GM18520 (cell line): ENCODE data around the gene FAM20B.
"Not testable (repeated sequence)": the region's sequence is repeated elsewhere in the genome, so short reads cannot be mapped to it uniquely, and the experiment has no call there.

ENCODE experiments used
- ATAC-seq: cut with Tn5 transposase; IDR thresholded peaks from one replicate; pipeline ENCODE4 v1.9.1; 2021; ENCODE audit not compliant: unreplicated experiment

The FAM20B gene

GRCh38 chr1:179025125-179025974 lies at the start of gene FAM20B:
Gene FAM20B (plus strand): TSS chr1:179025894. CDS start chr1:179043848, 17,954 bp downstream.
- peak; percentile 65 for ATAC-seq

- ATAC-seq: no peak
These were observed 49.2 kb upstream of the FAM20B start for GRCh38 chr1:178976541-178976940.

- no peak for ATAC-seq
These were observed 39.5 kb upstream of the FAM20B start for GRCh38 chr1:178986204-178986603.

GRCh38 chr1:178988198-178988597 lies 37.5 kb upstream of the FAM20B start:
- not testable (repeated sequence) for ATAC-seq

- ATAC-seq: no peak
These were observed 32.1 kb upstream of the FAM20B start for GRCh38 chr1:178993559-178993958.

- ATAC-seq: no peak
These were observed 28.3 kb upstream of the FAM20B start for GRCh38 chr1:178997428-178997827.

- no peak for ATAC-seq
These were observed 27.4 kb upstream of the FAM20B start for GRCh38 chr1:178998295-178998694.

- ATAC-seq: no peak
These were observed 26.6 kb upstream of the FAM20B start for GRCh38 chr1:178999061-178999460.

GRCh38 chr1:179001451-179001850 lies 24.2 kb upstream of the FAM20B start:
- ATAC-seq: no peak

GRCh38 chr1:179002064-179002463 lies 23.6 kb upstream of the FAM20B start:
- not testable (repeated sequence) for ATAC-seq

- ATAC-seq: no peak
These were observed 22.9 kb upstream of the FAM20B start for GRCh38 chr1:179002552-179003345.

- ATAC-seq: no peak
These were observed 22.1 kb upstream of the FAM20B start for GRCh38 chr1:179003512-179004066.

- ATAC-seq: no peak
These were observed 18.5 kb upstream of the FAM20B start for GRCh38 chr1:179007233-179007632.

GRCh38 chr1:179010671-179011070 lies 15.0 kb upstream of the FAM20B start:
- no peak for ATAC-seq

- ATAC-seq: no peak
These were observed 13.7 kb upstream of the FAM20B start for GRCh38 chr1:179012038-179012437.

- ATAC-seq: no peak
These were observed 11.6 kb upstream of the FAM20B start for GRCh38 chr1:179014123-179014522.

- no peak for ATAC-seq
These were observed 10.3 kb upstream of the FAM20B start for GRCh38 chr1:179015396-179015795.

GRCh38 chr1:179016706-179017382 lies 8.8 kb upstream of the FAM20B start:
- ATAC-seq: no peak

- ATAC-seq: no peak
These were observed 8.0 kb upstream of the FAM20B start for GRCh38 chr1:179017383-179018326.

- no peak for ATAC-seq
These were observed 3.8 kb upstream of the FAM20B start for GRCh38 chr1:179021873-179022272.
